ENCODE data around the gene STPG3.
A peak's percentile ranks its signal among the peaks of the same experiment; 100 is the strongest.
"Not testable (repeated sequence)": the region's sequence is repeated elsewhere in the genome, so short reads cannot be mapped to it uniquely, and the experiment has no call there.

The STPG3 gene

DNA sequence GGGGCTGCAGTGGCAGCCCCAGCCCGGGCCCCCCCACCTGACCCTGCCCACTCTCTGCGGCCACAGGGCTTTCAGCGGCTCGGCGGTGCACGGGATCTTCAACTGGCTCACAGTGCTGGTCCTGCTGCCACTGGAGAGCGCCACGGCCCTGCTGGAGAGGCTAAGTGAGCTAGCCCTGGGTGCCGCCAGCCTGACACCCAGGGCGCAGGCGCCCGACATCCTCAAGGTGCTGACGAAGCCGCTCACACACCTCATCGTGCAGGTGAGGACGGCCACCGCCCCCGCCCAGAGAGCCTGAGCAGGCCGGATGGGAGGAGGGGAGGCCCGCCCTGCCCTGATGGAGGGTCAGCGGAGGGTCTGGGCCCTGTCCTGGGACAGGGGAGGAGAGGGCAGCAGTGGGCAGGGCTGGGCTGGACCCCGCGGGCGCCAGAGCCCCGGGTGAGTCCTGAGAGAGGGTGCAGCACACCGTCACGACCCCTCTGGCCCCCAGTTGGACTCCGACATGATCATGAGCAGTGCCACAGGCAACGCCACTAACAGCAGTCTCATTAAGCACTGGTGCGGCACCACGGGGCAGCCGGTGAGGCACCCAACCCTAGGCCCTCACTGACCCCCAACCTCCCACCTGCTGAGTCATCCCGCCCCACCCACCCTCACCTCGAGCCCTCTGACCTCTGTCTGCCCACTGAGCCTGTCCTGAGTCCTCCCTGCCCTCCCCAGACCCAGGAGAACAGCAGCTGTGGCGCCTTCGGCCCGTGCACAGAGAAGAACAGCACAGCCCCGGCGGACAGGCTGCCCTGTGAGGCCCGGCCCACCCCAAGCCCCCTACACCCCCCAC lies 17.7 kb upstream of the STPG3 start:
- DNase-seq (ENCODE audit: low read depth, low spot score): no peak

DNA sequence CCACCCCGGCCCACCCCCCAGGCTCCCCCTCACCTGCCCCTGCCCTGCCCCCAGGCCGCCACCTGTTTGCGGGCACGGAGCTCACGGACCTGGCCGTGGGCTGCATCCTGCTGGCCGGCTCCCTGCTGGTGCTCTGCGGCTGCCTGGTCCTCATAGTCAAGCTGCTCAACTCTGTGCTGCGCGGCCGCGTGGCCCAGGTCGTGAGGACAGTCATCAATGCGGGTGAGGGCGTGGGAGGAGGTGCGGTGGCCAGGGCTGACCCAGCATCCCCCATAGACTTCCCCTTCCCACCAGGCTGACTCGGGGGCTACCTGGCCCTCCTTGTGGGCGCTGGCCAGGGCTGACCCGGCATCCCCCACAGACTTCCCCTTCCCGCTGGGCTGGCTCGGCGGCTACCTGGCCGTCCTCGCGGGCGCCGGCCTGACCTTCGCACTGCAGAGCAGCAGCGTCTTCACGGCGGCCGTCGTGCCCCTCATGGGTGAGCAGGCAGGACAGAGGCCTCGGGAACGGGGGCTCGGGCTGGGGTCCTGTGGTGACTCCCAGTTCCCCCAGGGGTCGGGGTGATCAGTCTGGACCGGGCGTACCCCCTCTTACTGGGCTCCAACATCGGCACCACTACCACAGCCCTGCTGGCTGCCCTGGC lies 16.9 kb upstream of the STPG3 start:
- DNase-seq (ENCODE audit: low read depth, low spot score): no peak

DNA sequence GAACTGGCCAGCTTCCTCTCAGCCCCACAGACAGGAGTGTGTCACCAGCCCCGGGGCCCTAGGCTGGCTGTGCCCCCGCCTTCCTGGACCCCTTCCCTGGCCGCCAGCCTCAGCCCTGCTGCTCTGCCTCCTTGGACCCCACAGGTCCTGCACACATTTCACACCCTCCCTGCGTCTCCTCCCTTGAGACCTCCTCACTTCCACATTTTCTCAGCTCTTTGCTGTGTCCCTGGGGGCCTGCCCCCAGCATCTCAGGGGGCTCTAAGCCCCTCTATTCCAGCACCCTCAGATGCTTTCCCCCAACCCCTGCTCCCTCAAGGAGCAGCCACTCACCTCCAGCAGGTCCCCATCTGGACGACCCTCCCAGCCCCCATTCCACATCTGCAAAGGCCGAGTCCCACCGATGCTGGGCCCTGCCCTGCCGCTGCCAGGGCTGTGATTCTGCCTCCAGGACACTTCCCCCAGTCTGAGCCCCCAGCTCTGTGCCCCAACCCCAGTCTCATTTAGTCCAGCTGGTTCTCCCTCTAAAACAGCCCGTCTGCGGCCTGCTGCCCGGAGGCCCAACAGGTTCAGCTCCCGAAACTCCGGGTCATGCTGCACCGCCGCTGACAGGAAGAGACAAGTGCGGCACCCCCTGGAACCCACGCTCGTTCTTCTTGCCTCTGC lies 16.2 kb upstream of the STPG3 start:
- no peak for DNase-seq (ENCODE audit: low read depth, low spot score)

DNA sequence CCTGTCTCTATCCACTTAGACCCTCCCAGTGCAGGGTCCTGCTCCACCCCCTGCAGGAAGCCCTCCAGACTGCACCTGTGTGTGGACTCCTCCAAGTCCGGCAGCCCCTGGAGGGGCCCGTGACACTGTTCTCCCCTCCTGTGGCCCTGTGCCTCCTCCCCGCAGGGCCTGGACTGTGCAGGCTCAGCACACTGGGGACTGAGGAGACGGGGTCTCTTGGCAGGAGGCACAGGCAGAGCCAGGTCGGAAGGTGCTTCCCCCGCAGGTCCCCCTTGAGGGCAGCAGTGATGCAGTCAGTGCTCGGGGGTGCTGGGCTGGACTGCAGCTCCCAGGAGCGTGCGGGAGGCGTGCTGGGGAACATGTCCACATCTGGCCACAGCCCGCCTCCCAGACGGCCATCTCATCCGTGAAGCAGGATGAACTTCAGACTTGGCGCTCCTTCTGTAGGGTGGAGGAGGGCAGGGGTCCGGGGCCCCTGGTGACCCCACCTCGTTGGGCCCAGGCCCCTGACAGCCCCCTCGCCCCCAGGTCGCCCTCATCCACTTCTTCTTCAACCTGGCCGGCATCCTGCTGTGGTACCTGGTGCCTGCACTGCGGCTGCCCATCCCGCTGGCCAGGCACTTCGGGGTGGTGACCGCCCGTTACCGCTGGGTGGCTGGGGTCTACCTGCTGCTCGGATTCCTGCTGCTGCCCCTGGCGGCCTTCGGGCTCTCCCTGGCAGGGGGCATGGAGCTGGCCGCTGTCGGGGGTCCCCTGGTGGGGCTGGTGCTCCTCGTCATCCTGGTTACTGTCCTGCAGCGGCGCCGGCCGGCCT lies 15.5 kb upstream of the STPG3 start:
- no peak for DNase-seq (ENCODE audit: low read depth, low spot score)

DNA sequence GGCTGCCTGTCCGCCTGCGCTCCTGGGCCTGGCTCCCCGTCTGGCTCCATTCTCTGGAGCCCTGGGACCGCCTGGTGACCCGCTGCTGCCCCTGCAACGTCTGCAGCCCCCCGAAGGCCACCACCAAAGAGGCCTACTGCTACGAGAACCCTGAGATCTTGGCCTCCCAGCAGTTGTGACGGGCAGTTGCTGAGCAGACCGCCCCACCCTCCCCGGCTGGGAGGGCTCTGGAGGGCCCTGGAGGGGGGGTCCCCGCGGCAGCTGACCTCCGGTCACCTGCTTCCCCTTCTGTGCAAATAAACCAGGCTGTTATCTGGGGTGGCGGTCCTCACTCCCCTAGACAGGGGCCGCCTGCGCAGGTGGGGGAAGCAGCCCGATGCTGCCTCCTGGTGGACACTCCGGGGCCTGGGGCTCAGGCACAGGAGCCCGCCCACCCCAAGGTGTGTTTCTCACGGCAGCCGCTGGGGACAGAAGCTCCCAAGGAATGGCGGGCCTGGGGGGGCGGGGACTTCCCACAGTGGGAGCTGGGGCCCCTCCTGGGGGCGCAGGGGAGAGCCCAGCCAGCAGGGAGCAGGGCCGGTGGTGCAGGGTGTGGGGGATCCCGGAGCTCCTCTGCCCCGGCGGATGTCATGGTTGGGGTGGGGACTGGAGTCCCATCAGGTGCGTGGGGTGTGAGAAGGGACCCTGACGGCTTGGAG lies 14.7 kb upstream of the STPG3 start:
- peak; percentile 76 for DNase-seq (ENCODE audit: low read depth, low spot score)

DNA sequence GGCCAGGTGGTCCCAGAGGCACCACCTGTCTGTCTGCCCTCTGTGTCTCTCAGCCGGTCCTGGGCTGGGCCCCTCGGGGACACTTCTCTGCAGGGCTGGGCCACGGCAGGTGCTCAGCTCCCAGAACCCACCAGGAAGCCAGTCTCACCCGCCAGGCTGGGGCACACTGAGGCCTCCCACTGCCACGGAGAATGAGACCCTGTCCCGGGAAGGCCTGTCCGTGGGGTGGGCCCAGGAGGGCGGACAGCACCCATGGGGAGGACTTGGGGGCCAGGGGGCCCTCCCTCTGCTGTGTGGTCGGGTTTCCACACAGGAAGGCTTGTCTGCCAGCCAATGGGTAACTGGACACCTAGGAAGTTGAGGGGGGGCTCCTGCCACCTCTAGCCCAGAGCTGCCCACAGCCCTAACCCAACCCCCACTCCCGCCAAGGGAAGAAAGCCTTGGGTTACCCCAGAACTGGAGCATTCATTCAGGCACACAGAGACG lies 14.1 kb upstream of the STPG3 start:
- DNase-seq (ENCODE audit: low read depth, low spot score): no peak

DNA sequence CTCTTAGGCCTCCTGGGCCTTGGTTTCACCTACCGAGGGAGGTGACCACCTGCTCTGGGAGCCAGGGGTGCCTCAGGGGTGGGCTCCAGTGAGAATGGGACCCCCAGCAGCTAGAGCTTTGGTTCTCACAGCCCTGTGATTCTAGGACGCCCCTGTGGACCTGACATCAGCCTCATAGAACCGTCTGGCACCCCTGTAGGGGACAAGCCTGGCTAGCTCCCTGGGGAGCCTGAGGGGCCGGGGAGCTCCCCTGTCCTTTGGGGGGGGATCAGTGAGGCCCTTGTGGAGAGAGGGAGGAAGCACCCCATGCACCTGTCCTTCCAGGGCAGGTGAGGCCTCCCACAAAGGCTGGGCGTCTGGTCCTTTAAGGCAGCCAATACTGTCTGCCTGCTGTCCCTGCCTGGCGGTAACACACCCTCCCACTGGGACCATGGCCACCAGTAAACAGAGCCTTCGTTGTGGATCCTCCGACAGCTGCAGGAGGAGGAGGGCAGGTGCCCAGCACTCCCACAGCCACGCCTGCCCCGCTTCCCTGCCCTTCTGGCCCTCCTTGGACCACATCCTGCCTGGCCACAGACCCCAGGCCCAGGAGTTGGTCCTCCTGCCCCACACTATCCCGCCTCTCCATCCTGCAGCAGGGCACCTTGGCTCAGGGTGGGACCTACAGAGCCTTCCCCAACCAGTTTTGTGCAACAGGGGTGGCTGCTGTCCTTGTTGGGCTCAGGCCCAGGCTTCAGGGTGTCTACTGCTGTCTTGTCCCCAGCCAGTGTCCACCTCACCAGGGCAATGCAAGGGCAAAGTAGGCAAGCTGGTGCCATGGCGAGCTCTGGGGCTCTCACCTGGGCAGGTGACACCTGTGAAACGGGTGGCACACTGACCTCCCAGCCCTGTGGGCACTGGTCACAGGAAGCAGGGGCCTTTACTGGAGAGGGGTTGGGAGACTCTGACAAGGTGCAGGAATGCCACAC lies 13.0 kb upstream of the STPG3 start:
- DNase-seq (ENCODE audit: low read depth, low spot score): no peak

DNA sequence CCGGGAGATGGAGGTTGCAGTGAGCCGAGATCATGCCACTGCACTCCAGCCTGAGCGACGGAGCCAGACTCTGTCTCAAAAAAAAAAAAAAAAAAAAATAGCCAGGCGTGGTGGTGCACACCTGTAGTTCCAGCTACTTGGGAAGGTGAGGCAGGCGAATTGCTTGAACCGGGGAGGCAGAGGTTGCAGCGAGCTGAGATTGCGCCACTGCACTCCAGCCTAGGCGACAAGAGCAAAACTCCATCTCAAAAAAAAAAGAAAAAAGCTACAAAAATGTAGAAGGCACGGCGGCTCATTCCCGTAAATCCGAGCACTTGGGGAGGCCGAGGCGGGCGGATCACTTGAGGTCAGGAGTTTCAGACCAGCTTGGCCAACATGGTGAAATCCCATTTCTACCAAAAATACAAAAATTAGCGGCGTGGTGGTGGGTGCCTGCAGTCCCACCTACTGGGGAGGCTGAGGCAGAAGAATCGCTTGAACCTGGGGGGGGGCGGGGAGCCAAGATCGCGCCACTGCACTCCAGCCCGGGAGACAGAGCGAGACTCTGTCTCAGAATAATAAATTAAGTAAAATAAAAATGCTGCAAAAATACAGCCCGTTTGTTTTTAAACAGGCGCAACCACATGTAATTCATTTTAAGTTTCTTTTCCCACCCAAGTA lies 11.4 kb upstream of the STPG3 start:
- DNase-seq (ENCODE audit: low read depth, low spot score): not testable (repeated sequence)

DNA sequence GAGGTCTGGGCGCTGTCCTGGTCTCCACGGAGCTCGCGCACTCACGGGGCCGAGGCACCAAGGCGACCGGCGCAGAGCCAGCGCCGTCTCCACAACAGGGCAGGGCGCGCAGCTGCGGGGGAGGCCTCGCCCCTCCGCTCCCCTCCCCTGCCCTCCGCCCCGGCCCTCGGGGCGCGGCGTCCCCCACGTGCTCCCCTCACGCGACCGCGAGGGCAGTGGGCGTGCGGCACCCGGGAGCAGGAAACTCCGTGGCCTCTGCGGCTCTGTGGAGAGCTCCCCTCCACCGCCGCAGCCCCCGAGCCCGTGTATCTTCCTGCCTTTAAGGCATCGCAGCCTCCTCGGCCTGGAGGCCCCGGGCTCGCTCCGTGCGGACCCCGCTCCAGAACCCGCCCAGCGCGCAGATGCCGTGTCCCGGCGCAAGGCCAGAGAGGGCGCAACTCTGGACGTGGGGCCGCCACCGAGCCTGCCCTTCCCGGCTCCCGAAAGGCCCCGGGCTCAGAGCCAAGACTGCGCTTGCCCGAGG lies 10.7 kb upstream of the STPG3 start:
- DNase-seq (ENCODE audit: low read depth, low spot score): peak; percentile 37

DNA sequence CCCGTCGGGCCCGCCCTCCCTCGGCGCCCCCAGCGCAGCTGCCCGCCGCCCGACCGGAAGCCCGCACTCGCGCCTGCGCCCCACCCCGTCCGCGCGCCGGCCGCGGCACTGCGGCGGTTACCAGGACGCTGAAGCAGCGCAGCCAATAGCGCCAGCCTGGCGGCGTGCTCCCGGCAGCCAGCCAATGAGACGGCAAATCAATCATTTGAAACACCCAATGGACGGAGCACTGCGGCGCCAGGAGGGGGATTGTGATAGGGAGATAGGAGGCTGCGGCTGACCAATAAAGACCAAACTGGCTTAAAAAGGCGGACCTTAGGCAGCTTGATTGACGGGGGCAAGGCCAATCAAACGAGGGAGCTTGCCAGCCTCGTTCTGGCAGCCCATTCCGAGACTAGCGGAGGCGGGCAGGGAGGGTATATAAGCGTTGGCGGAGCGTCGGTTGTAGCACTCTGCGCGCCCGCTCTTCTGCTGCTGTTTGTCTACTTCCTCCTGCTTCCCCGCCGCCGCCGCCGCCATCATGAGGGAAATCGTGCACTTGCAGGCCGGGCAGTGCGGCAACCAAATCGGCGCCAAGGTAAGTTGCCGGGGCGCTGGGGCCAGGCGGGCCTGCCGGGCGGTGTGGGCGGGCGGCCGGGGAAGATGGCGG lies 10.1 kb upstream of the STPG3 start, which contains the start of gene TUBB4B:
TSS of gene TUBB4B (plus strand) at position 447 of the 649 bp plus-strand sequence. CDS start at position 521, 74 bp downstream.
- peak; percentile 96 for DNase-seq (ENCODE audit: low read depth, low spot score)

DNA sequence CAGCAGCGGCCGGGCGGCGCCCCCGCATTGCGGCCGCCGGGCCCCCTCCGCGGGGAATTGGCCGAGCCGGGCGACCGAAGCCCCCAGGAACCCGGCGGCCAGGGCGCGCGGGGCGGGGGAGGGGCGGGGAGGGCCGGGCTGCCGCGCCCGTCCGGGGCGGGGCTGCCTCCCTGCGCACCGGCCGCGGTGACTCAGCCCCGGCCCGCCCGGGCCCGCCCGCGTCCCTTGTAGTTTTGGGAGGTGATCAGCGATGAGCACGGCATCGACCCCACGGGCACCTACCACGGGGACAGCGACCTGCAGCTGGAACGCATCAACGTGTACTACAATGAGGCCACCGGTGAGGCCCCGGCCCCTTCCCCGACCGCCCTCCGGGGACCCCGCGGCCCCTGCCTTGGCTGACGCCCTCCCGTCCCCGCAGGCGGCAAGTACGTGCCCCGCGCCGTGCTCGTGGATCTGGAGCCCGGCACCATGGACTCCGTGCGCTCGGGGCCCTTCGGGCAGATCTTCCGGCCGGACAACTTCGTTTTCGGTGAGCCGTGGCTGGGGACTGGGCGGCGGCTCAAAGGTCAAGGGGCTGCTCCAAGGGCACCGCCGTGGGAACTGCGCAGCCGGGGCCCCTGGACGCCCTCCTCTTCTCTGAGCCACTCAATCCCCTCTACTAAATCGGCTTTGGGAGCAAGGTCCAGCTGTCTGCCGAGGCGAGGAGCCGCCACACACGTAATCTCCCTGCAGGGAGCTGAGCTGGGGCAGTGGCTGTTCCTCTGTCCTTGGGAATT lies 9.4 kb upstream of the STPG3 start:
- DNase-seq (ENCODE audit: low read depth, low spot score): peak; percentile 54

DNA sequence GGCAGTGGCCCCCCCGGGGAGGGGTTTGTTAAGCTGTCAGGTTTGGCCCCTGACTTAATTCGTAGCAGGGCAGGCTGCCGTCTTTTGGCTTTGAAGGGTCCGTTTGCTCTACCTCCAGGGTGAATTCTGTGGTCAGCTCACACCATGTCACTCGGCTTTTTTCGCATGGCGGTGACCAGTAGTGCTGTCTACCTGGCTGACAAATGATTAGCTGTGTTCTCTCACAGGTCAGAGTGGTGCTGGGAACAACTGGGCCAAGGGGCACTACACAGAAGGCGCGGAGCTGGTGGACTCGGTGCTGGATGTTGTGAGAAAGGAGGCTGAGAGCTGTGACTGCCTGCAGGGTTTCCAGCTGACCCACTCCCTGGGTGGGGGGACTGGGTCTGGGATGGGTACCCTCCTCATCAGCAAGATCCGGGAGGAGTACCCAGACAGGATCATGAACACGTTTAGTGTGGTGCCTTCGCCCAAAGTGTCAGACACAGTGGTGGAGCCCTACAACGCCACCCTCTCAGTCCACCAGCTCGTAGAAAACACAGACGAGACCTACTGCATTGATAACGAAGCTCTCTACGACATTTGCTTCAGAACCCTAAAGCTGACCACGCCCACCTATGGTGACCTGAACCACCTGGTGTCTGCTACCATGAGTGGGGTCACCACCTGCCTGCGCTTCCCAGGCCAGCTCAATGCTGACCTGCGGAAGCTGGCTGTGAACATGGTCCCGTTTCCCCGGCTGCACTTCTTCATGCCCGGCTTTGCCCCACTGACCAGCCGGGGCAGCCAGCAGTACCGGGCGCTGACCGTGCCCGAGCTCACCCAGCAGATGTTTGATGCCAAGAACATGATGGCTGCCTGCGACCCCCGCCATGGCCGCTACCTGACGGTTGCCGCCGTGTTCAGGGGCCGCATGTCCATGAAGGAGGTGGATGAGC lies 8.6 kb upstream of the STPG3 start:
- no peak for DNase-seq (ENCODE audit: low read depth, low spot score)

DNA sequence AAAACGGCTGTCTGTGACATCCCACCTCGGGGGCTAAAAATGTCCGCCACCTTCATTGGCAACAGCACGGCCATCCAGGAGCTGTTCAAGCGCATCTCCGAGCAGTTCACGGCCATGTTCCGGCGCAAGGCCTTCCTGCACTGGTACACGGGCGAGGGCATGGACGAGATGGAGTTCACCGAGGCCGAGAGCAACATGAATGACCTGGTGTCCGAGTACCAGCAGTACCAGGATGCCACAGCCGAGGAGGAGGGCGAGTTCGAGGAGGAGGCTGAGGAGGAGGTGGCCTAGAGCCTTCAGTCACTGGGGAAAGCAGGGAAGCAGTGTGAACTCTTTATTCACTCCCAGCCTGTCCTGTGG lies 7.8 kb upstream of the STPG3 start:
- DNase-seq (ENCODE audit: low read depth, low spot score): not testable (repeated sequence)

DNA sequence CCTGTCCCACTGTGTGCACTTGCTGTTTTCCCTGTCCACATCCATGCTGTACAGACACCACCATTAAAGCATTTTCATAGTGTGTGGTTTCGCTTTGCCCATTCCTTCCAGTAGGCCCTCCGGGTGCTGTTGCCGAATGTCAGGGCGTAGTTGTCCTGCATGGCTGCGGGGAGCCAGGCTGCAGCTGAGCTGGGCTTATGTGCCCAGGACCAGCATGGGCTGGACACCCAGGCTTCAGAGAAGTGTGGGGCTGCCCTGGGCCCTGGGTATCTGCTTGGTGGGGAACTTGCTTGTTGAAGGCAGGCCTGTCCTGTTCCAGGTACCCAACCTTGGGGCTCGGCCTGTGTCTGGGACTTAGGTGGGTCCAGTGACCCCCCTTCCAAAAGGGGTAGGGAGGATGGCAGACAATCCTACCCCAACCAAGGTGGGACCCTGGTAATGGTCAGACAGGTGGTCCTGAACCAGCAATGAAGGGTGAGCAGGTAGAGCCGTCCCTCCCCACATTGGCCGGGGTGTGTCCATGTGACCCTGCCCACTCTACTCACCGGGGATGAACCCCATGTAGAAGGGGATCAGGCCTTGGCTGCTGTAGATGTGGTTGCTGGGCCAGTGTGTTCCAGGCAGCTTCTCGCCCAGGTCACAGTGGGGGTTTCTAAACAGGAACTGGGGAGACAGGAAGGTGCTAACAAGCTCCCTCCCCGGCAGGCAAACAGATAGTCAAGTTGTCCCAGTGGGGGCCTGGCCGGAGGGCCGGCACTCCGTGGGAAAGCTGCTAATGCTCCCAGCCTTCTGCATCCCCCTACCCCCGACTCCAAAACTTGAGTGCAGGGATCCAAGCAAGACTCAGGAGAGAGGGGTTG lies 7.2 kb upstream of the STPG3 start:
- DNase-seq (ENCODE audit: low read depth, low spot score): no peak
